ENCODE results near the gene SHCBP1.

DNA sequence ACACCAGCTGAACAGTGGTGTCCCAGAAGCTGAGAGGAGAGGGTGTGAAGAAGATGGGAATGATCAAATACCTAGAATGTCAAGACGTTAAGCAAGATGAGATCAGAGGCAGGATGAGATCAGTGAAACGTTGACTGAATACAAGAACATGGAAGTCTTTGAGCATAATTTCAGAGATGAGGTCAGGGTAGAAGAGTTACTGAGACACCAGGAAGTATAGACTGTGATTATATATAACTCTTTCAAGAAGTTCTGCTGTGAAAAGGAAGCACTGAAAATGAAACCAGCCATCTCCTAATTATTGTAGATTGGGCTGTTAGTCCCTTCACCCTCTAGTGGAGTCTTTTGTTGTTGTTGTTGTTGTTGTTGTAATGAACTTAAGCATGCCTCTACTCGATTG is 9.1 kb downstream of the SHCBP1 start:
- TF ChIP-seq, protein P1, sequence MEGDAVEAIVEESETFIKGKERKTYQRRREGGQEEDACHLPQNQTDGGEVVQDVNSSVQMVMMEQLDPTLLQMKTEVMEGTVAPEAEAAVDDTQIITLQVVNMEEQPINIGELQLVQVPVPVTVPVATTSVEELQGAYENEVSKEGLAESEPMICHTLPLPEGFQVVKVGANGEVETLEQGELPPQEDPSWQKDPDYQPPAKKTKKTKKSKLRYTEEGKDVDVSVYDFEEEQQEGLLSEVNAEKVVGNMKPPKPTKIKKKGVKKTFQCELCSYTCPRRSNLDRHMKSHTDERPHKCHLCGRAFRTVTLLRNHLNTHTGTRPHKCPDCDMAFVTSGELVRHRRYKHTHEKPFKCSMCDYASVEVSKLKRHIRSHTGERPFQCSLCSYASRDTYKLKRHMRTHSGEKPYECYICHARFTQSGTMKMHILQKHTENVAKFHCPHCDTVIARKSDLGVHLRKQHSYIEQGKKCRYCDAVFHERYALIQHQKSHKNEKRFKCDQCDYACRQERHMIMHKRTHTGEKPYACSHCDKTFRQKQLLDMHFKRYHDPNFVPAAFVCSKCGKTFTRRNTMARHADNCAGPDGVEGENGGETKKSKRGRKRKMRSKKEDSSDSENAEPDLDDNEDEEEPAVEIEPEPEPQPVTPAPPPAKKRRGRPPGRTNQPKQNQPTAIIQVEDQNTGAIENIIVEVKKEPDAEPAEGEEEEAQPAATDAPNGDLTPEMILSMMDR (IDR thresholded peaks at IDR 0.05 in 2 of 3, conservative IDR thresholded peaks at IDR 0.05 in 1 of 3; ENCODE audit: insufficient read depth in 2 of 3, low read depth in 1 of 3, low read length in 3 of 3), result no peak
- TF ChIP-seq SMARCC2 (IDR thresholded peaks at IDR 0.05; ENCODE audit: low read depth) (no peak), NCOA2 (IDR thresholded peaks at IDR 0.05; ENCODE audit: partially characterized antibody in 2 of 2) (no peak), POLR2A (conservative IDR thresholded peaks at IDR 0.05) (no peak), BCL6 (CRISPR knock-in tag; IDR thresholded peaks at IDR 0.05) (no peak), EGR1 (conservative IDR thresholded peaks at IDR 0.05) (no peak), EP300 (IDR thresholded peaks at IDR 0.05; ENCODE audit: low read length) (no peak), EZH2 (IDR thresholded peaks at IDR 0.05; ENCODE audit: borderline replicate concordance, low read depth, low read length) (no peak), CHD4 (IDR thresholded peaks at IDR 0.05; ENCODE audit: insufficient read depth, insufficient replicate concordance, low read depth, low read length, poor library complexity, severe bottlenecking) (no peak), SMAD1 (IDR thresholded peaks at IDR 0.05; ENCODE audit: low read depth, low read length, partially characterized antibody) (no peak)
- TF ChIP-seq, protein P2, sequence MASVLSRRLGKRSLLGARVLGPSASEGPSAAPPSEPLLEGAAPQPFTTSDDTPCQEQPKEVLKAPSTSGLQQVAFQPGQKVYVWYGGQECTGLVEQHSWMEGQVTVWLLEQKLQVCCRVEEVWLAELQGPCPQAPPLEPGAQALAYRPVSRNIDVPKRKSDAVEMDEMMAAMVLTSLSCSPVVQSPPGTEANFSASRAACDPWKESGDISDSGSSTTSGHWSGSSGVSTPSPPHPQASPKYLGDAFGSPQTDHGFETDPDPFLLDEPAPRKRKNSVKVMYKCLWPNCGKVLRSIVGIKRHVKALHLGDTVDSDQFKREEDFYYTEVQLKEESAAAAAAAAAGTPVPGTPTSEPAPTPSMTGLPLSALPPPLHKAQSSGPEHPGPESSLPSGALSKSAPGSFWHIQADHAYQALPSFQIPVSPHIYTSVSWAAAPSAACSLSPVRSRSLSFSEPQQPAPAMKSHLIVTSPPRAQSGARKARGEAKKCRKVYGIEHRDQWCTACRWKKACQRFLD (CRISPR knock-in tag; IDR thresholded peaks at IDR 0.05), result no peak
- TF ChIP-seq, protein P3, sequence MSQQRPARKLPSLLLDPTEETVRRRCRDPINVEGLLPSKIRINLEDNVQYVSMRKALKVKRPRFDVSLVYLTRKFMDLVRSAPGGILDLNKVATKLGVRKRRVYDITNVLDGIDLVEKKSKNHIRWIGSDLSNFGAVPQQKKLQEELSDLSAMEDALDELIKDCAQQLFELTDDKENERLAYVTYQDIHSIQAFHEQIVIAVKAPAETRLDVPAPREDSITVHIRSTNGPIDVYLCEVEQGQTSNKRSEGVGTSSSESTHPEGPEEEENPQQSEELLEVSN (IDR thresholded peaks at IDR 0.05; ENCODE audit: borderline replicate concordance in 1 of 2, extremely low read depth in 1 of 2, insufficient read depth in 1 of 2, insufficient read length in 1 of 2, low read depth in 1 of 2, low read length in 1 of 2, poor library complexity in 1 of 2, severe bottlenecking in 1 of 2), result no peak
- TF ChIP-seq, protein P4, sequence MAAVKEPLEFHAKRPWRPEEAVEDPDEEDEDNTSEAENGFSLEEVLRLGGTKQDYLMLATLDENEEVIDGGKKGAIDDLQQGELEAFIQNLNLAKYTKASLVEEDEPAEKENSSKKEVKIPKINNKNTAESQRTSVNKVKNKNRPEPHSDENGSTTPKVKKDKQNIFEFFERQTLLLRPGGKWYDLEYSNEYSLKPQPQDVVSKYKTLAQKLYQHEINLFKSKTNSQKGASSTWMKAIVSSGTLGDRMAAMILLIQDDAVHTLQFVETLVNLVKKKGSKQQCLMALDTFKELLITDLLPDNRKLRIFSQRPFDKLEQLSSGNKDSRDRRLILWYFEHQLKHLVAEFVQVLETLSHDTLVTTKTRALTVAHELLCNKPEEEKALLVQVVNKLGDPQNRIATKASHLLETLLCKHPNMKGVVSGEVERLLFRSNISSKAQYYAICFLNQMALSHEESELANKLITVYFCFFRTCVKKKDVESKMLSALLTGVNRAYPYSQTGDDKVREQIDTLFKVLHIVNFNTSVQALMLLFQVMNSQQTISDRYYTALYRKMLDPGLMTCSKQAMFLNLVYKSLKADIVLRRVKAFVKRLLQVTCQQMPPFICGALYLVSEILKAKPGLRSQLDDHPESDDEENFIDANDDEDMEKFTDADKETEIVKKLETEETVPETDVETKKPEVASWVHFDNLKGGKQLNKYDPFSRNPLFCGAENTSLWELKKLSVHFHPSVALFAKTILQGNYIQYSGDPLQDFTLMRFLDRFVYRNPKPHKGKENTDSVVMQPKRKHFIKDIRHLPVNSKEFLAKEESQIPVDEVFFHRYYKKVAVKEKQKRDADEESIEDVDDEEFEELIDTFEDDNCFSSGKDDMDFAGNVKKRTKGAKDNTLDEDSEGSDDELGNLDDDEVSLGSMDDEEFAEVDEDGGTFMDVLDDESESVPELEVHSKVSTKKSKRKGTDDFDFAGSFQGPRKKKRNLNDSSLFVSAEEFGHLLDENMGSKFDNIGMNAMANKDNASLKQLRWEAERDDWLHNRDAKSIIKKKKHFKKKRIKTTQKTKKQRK (IDR thresholded peaks at IDR 0.05; ENCODE audit: borderline replicate concordance, low read depth, low read length), result no peak

All from K562 (cell line).